B cell (primary cell): ENCODE measurements around the gene IFNA17. TPM values are rescaled to one million over a fixed set of nuclear protein-coding genes. Genes with fewer than 3 reads are reported as not detected.
"Not testable (repeated sequence)": the region's sequence is repeated elsewhere in the genome, so short reads cannot be mapped to it uniquely, and the experiment has no call there.

Experiments used
- ATAC-seq: fragments of 200-7000 bp; cut with Tn5 transposase; one replicate; pipeline ENCODE4 v1.10.0; 2021; ENCODE audit warnings: low read depth, mild to moderate bottlenecking, moderate number of reproducible peaks, moderate library complexity
- CTCF ChIA-PET: fragments of 350-600 bp; sonication (Branson Sonifier 250); formaldehyde crosslinking; loops from one replicate; lab custom pipeline; 2021; ENCODE audit warnings: antibody characterized with exemption, inconsistent platforms; lab: Charles Lee
- POLR2A ChIA-PET: fragments of 350-600 bp; sonication (Branson Sonifier 250); formaldehyde crosslinking; loops from one replicate; lab custom pipeline; 2021; ENCODE audit warnings: antibody characterized with exemption; lab: Charles Lee
- DNase-seq: peaks from one replicate; pipeline ENCODE4 v3.0.0; 2013
- H2AFZ ChIP-seq: 2 replicates; pipeline ENCODE4 v1.6.1; 2012; ENCODE audit warnings: mild to moderate bottlenecking, low read depth, low read length; ENCODE audit not compliant: insufficient read depth, poor library complexity, severe bottlenecking
- H3K27ac ChIP-seq, 2 donors: 1 replicate in 1 of 2; 2 replicates in 1 of 2; pipeline ENCODE4 v1.5.1; 2012 to 2013; ENCODE audit warnings: low read length in 2 of 2, mild to moderate bottlenecking in 2 of 2, moderate library complexity in 1 of 2
- H3K27me3 ChIP-seq, 4 experiments: fragments of 200-600 bp in 1 of 4; sonication (generic) in 1 of 4; replicated peaks in 1 of 4; 1 replicate in 2 of 4; 2 replicates in 2 of 4; pipeline versions ENCODE4 v1.6.1 to v1.7.0; 2013 to 2016; ENCODE audit warnings: low read length in 3 of 4, mild to moderate bottlenecking in 2 of 4, mixed read lengths in 1 of 4, moderate library complexity in 1 of 4; ENCODE audit not compliant: insufficient read depth in 4 of 4, control insufficient read depth in 3 of 4; ENCODE audit errors: control extremely low read depth in 1 of 4
- H3K36me3 ChIP-seq, 2 experiments: replicated peaks in 1 of 2; 1 replicate in 1 of 2; 2 replicates in 1 of 2; pipeline versions ENCODE4 v1.6.1 to v1.7.1; 2013; ENCODE audit warnings: low read length in 1 of 2; ENCODE audit not compliant: insufficient read depth in 2 of 2, control insufficient read depth in 1 of 2; ENCODE audit errors: control extremely low read depth in 1 of 2, extremely low read depth in 1 of 2
- H3K4me1 ChIP-seq, 2 donors: fragments of 200-600 bp in 1 of 2; sonication (generic) in 1 of 2; 1 replicate in 1 of 2; 2 replicates in 1 of 2; pipeline versions ENCODE4 v1.5.1 to v1.6.1; 2013 to 2017; ENCODE audit warnings: low read length in 2 of 2; ENCODE audit not compliant: control insufficient read depth in 2 of 2, insufficient read depth in 2 of 2
- H3K4me2 ChIP-seq: replicated peaks from 2 replicates; pipeline ENCODE3; 2012; ENCODE audit warnings: mild to moderate bottlenecking, low read depth, low read length; ENCODE audit not compliant: poor library complexity, severe bottlenecking
- H3K4me3 ChIP-seq, 5 experiments: fragments of 200-600 bp in 1 of 5; sonication (generic) in 1 of 5; 1 replicate in 3 of 5; 2 replicates in 2 of 5; pipeline versions ENCODE4 v1.5.1 to v1.7.0; 2011 to 2016; ENCODE audit warnings: low read length in 4 of 5, mild to moderate bottlenecking in 4 of 5, low read depth in 2 of 5, control low read depth in 1 of 5, moderate library complexity in 1 of 5; ENCODE audit not compliant: insufficient read depth in 1 of 5; ENCODE audit errors: control extremely low read depth in 1 of 5, extremely low read depth in 1 of 5
- H3K79me2 ChIP-seq: fragments of 200-600 bp; sonication (generic); one replicate; pipeline ENCODE4 v1.6.0; 2016; ENCODE audit warnings: low read length; ENCODE audit not compliant: control insufficient read depth, insufficient read depth
- H3K9ac ChIP-seq: fragments of 200-600 bp; sonication (generic); 2 replicates; pipeline ENCODE4 v1.6.1; 2017; ENCODE audit warnings: mild to moderate bottlenecking, low read length, moderate library complexity
- H3K9me3 ChIP-seq, 3 donors: one replicate each; pipeline versions ENCODE4 v1.6.1 to v1.7.1; 2013; ENCODE audit warnings: low read length in 2 of 3; ENCODE audit not compliant: control insufficient read depth in 2 of 3, insufficient read depth in 1 of 3; ENCODE audit errors: control extremely low read depth in 1 of 3
- H4K20me1 ChIP-seq: 2 replicates; pipeline ENCODE4 v1.6.0; 2012; ENCODE audit warnings: mild to moderate bottlenecking, low read length; ENCODE audit not compliant: insufficient read depth, control insufficient read depth, poor library complexity, severe bottlenecking
- H3K27ac Mint-ChIP-seq: one replicate; pipeline ENCODE4 v1.8.0; 2021; ENCODE audit warnings: mixed read lengths
- H3K27me3 Mint-ChIP-seq: one replicate; pipeline ENCODE4 v1.8.0; 2021; ENCODE audit warnings: mixed read lengths
- H3K4me1 Mint-ChIP-seq: one replicate; pipeline ENCODE4 v1.8.0; 2021; ENCODE audit warnings: mixed read lengths
- H3K4me3 Mint-ChIP-seq: one replicate; pipeline ENCODE4 v1.8.0; 2021; ENCODE audit warnings: mixed read lengths
- H3K9me3 Mint-ChIP-seq: one replicate; pipeline ENCODE4 v1.8.0; 2022; ENCODE audit warnings: mixed read lengths; ENCODE audit not compliant: insufficient read depth
- WGBS: methylation state at CpG from one replicate; pipeline ENCODE4 v1.1.5; 2013; ENCODE audit warnings: missing lambda C conversion rate; ENCODE audit not compliant: insufficient coverage; 5-methylcytosine and 5-hydroxymethylcytosine counted together
- intact Hi-C: fragments of 100-400 bp; cut with micrococcal nuclease; formaldehyde crosslinking; loops from one replicate; pipeline ENCODE4 v1.10.0; 2022
- polyA plus RNA-seq: library from polyadenylated mRNA; depleted of rRNA; stranded (reverse); fragments of >200 nt; gene quantifications from 2 replicates; pipeline ENCODE4 v1.2.3, GENCODE V29; 2012
- total RNA-seq, 2 donors: library from RNA; stranded (reverse); fragments of 120-200 nt in 1 of 2; gene quantifications; 1 replicate in 1 of 2; 2 replicates in 1 of 2; pipeline versions ENCODE4 v1.2.3 to v1.2.4, GENCODE V29; 2013 to 2022
- TF ChIP-seq, protein P1 (sequence below): fragments of 200-600 bp; IDR thresholded peaks from one replicate; pipeline ENCODE4 v1.8.0; 2022; ENCODE audit warnings: antibody characterized with exemption, mild to moderate bottlenecking

Gene IFNA17
- total and polyA plus RNA-seq, 2 donors (not counting 1 experiment from before 2014, with no cell fraction given), result not detected

DNA sequence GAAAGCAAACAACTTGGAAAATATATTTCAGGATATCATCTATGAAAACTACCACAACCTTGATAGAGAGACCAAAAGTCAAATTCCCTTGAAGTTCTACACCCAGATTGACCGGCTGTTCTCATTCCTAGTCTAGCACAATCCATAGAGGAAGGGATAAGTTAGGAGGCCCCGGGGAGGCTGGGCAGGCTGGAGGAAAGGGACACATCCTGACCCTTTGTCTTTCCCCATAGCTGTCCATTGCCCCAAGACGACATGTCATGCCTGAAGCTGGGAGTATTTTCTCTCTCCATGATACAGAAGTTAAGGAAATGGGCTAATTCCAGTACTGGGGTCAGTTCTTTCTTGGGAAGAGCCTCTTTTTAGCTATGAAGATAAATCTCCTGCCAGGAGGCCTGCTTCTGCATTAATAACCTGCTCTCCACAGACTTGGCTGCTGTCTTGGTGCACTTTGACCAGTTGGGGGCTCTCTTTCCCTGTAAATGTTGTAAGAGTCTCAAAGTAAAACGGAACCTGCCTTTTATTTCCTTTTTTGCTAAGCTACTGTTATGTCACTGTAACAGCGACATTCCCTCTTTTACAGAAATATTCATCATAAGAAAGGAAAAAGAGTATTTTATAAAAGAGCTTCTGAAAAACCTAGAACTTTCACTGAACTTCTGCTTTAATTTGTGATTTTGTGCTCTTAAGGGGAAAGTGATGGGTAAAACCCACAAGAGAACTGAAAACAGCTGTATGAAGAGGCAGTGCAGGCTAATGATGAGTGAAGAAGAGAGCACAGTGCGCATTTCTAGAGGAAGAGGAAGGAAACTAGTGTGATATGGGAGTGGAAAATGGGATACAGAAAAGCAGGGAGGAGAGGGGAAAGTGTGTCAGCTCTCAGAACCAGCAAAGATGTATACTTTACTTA is 32.9 kb downstream of the IFNA17 start:
- H3K9ac ChIP-seq, H3K4me1 ChIP-seq, POLR2A ChIA-PET, H3K27ac Mint-ChIP-seq, H3K27ac ChIP-seq, H3K4me3 ChIP-seq, H3K9me3 Mint-ChIP-seq, H3K36me3 ChIP-seq, H3K27me3 ChIP-seq, H4K20me1 ChIP-seq, H3K79me2 ChIP-seq, H3K27me3 Mint-ChIP-seq, H3K4me1 Mint-ChIP-seq, H3K9me3 ChIP-seq: not testable (repeated sequence)
- ATAC-seq (peak; percentile 86), DNase-seq (peak; percentile 42)
- TF ChIP-seq, protein P1, sequence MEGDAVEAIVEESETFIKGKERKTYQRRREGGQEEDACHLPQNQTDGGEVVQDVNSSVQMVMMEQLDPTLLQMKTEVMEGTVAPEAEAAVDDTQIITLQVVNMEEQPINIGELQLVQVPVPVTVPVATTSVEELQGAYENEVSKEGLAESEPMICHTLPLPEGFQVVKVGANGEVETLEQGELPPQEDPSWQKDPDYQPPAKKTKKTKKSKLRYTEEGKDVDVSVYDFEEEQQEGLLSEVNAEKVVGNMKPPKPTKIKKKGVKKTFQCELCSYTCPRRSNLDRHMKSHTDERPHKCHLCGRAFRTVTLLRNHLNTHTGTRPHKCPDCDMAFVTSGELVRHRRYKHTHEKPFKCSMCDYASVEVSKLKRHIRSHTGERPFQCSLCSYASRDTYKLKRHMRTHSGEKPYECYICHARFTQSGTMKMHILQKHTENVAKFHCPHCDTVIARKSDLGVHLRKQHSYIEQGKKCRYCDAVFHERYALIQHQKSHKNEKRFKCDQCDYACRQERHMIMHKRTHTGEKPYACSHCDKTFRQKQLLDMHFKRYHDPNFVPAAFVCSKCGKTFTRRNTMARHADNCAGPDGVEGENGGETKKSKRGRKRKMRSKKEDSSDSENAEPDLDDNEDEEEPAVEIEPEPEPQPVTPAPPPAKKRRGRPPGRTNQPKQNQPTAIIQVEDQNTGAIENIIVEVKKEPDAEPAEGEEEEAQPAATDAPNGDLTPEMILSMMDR, result peak; percentile 56
- Histone ChIP-seq H2AFZ (peak overlapping the region; percentile 6), H3K4me2 (peak overlapping the region; percentile 12)
- intact Hi-C loops, result loop anchor here (1.0 kb wide), 1 partner anchor 594 kb away; no protein-coding TSS in a partner anchor
- WGBS, result 0% methylated on average over 1 of the region's 6 CpGs
- CTCF ChIA-PET, result interaction anchor here (0.5 to 2.3 kb wide), 12 partner anchors 11 to 856 kb away, joined by 3 to 9 read pairs (median 4); no protein-coding TSS in a partner anchor
- H3K4me3 Mint-ChIP-seq, result peak overlapping the region; percentile 6

DNA sequence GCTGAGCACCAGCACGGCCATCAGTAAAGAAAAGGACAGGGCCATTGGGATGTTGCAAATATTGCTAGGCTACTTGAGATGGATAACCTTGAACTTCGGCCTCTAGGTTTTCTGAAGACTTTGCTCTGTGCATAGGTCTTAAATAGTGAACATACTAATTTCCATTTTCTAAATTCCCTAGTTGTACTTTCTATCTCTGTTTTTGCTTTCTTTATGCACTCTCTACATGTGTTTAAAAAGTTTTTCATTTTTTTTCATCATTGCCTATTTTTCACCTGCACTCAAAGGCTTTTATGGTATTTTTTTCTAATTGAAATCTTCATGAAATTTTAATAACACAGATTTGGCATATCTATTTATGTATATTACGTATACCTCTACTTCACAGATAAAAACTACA is 40.5 kb downstream of the IFNA17 start, which contains the start of gene IFNA4:
TSS of gene IFNA4 (minus strand) at position 101 of the 400 bp plus-strand sequence. CDS start at position 45, 56 bp downstream.
- H3K4me1 Mint-ChIP-seq, H3K9me3 ChIP-seq, H3K27ac ChIP-seq, H3K27ac Mint-ChIP-seq, H3K36me3 ChIP-seq, H4K20me1 ChIP-seq, H3K27me3 ChIP-seq, H3K79me2 ChIP-seq, ATAC-seq, H3K27me3 Mint-ChIP-seq, POLR2A ChIA-PET, H3K9ac ChIP-seq, H3K9me3 Mint-ChIP-seq, H3K4me1 ChIP-seq, intact Hi-C loops, DNase-seq, H3K4me3 Mint-ChIP-seq, H3K4me3 ChIP-seq, H2AFZ ChIP-seq, CTCF ChIA-PET, H3K4me2 ChIP-seq: not testable (repeated sequence)
- WGBS, result no CpG with 5 or more reads among the region's 3 CpGs
